Activated CD8-positive, alpha-beta T cell treated with anti-CD3 and anti-CD28 coated beads for 36 hours (primary cell): ENCODE measurements around the gene FKBP4. TPM values are rescaled to one million over a fixed set of nuclear protein-coding genes. Genes with fewer than 3 reads are reported as not detected.

Experiments
- ATAC-seq: fragments of 200-7000 bp; cut with Tn5 transposase; one replicate; pipeline ENCODE4 v1.10.0; 2021; ENCODE audit warnings: mild to moderate bottlenecking, moderate library complexity
- CTCF ChIA-PET: fragments of 350-600 bp; sonication (Branson Sonifier 250); formaldehyde crosslinking; loops from one replicate; lab custom pipeline; 2021; ENCODE audit warnings: antibody characterized with exemption; lab: Charles Lee
- POLR2A ChIA-PET: fragments of 350-600 bp; sonication (Branson Sonifier 250); formaldehyde crosslinking; loops from one replicate; lab custom pipeline; 2021; ENCODE audit warnings: antibody characterized with exemption; lab: Charles Lee
- DNase-seq: peaks from one replicate; pipeline ENCODE4 v3.0.0-alpha.2; 2020
- H3K27ac Mint-ChIP-seq: one replicate; pipeline ENCODE4 v1.8.0; 2021; ENCODE audit warnings: mild to moderate bottlenecking, mixed read lengths
- H3K27me3 Mint-ChIP-seq: one replicate; pipeline ENCODE4 v1.8.0; 2021; ENCODE audit warnings: mixed read lengths
- H3K36me3 Mint-ChIP-seq: one replicate; pipeline ENCODE4 v1.8.0; 2021; ENCODE audit warnings: low read depth, mixed read lengths
- H3K4me1 Mint-ChIP-seq: one replicate; pipeline ENCODE4 v1.8.0; 2021; ENCODE audit warnings: low read depth, mixed read lengths
- H3K4me3 Mint-ChIP-seq: one replicate; pipeline ENCODE4 v1.8.0; 2021; ENCODE audit warnings: mild to moderate bottlenecking, moderate library complexity, mixed read lengths
- H3K9me3 Mint-ChIP-seq: one replicate; pipeline ENCODE4 v1.8.0; 2021; ENCODE audit warnings: mixed read lengths
- intact Hi-C: fragments of 100-400 bp; cut with micrococcal nuclease; formaldehyde crosslinking; loops from one replicate; pipeline ENCODE4 v1.10.0; 2022
- total RNA-seq, 2 experiments: library from RNA; stranded (reverse); gene quantifications; one replicate each; pipeline ENCODE4 v1.2.3, GENCODE V29; 2021
- TF ChIP-seq, protein P1 (sequence below): fragments of 200-600 bp; IDR thresholded peaks from one replicate; pipeline ENCODE4 v1.8.0; 2022; ENCODE audit warnings: antibody characterized with exemption, mild to moderate bottlenecking

Gene FKBP4
- total RNA-seq, 2 experiments from 2014 or later, result 206 to 219 TPM

DNA sequence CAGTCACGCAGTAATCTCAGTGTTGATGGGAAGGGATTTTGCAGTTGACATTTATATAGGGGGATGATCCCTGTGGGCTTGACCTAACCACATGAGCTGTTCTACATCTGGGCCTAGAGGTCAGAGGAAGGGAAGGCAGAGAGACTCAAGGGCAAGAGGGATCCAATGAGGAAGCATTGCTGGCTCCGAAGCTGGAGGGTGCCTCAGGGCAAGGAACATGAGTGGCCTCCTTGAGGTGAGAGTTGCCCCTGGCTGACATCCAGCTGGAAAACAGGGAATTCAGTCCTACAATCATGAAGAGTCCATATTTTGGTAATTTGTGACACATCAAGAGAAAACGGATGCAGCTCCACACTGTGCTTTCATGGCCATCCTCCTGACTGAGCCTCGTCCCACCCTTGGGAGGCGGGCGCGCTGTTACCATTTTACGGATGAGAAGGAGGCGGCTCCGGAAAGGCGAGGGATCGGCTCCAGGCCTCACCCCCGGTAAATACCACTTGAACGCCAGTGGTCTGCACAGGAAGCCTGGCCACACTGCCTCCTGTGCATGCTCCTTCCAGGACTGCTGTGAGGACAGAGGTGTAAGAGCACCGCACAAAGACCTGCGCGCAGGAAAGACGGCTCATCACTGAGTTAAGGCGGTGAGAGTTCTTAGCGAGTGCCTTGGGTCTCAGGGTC, 18.5 kb upstream of the FKBP4 start:
- DNase-seq (no peak), ATAC-seq (no peak)
- TF ChIP-seq, protein P1, sequence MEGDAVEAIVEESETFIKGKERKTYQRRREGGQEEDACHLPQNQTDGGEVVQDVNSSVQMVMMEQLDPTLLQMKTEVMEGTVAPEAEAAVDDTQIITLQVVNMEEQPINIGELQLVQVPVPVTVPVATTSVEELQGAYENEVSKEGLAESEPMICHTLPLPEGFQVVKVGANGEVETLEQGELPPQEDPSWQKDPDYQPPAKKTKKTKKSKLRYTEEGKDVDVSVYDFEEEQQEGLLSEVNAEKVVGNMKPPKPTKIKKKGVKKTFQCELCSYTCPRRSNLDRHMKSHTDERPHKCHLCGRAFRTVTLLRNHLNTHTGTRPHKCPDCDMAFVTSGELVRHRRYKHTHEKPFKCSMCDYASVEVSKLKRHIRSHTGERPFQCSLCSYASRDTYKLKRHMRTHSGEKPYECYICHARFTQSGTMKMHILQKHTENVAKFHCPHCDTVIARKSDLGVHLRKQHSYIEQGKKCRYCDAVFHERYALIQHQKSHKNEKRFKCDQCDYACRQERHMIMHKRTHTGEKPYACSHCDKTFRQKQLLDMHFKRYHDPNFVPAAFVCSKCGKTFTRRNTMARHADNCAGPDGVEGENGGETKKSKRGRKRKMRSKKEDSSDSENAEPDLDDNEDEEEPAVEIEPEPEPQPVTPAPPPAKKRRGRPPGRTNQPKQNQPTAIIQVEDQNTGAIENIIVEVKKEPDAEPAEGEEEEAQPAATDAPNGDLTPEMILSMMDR, result no peak
- H3K9me3 Mint-ChIP-seq, result no peaks in the 10 kb centered on the region
- ChIA-PET CTCF (interaction anchor here (1.2 kb wide), 1 partner anchor 9 kb away, joined by 3 read pairs; no protein-coding TSS in a partner anchor), POLR2A (no interaction called here)
- H3K4me3 Mint-ChIP-seq, result no peak overlapping the region
- intact Hi-C loops, result no loop called here
- H3K27me3 Mint-ChIP-seq, result peaks cover 2% of the 10 kb centered on the region
- no peaks in the 10 kb centered on the region for H3K4me1 Mint-ChIP-seq
- no peak overlapping the region for H3K27ac Mint-ChIP-seq
- no peaks in the 10 kb centered on the region for H3K36me3 Mint-ChIP-seq

DNA sequence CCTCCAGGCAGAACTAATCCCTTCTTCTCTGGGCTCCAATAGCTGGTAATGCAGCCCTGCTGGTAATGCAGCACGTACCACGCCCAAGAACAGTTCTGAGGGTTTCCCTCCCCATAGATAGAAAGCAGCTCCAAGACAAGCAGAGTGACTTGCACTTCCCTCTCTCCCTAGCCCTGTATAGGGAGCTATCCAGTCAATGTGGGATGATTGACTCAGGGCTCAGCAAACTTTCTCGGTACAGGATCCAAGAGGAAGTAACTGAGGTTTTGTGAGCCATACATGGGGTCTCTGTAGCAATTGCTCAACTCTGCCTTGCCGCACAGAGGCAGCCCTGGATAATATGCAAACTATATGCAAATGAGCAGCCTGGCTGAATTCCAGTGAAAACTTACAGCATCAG, 15.5 kb upstream of the FKBP4 start:
- Mint-ChIP-seq H3K36me3 (no peaks in the 10 kb centered on the region), H3K27me3 (peaks cover 15% of the 10 kb centered on the region), H3K4me3 (no peak overlapping the region), H3K9me3 (no peaks in the 10 kb centered on the region), H3K27ac (no peak overlapping the region), H3K4me1 (peaks cover 6% of the 10 kb centered on the region)
- ATAC-seq (no peak), DNase-seq (no peak)
- CTCF ChIA-PET, result no interaction called here
- TF ChIP-seq, protein P1, result no peak
- POLR2A ChIA-PET, result no interaction called here
- intact Hi-C loops, result no loop called here

DNA sequence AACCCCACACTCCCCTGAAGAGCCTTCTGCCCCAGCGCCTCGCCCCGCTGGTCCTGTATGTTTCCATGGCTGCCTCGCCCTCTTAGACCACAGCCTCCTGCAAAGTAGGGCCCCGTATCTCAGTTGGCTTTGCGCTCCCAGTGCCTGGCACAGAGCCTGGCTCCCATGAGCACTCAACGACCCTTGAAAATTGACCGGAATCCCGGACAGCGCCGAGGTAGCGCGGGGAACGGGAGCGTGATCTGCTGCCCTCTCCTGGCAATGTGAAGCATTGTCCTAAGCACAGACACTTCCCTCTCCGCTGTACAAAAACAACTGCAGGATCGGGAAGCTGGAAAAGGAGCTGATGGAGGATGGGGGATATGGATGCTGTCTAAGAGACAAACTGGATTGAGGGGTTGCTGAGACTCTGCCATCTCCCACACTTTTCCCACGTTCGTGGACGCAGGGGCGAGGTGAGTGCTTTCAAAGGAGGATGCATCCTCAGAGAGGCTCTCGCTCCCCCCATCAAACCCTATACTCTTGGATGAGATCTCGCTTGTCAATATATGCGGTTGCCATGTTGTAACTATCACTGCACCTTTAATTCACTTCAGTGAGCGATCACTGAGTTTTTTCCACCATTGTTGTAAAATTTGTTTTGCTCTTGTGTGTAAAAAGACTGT, 10.7 kb upstream of the FKBP4 start:
- Mint-ChIP-seq H3K27me3 (peaks cover 18% of the 10 kb centered on the region), H3K27ac (no peak overlapping the region), H3K4me1 (peaks cover 10% of the 10 kb centered on the region), H3K36me3 (no peaks in the 10 kb centered on the region), H3K9me3 (no peaks in the 10 kb centered on the region), H3K4me3 (peak overlapping the region; percentile 52)
- CTCF ChIA-PET, result interaction anchor here (0.6 to 6.0 kb wide), 21 partner anchors 9 to 213 kb away, joined by 3 to 64 read pairs (median 3); no protein-coding TSS in a partner anchor
- POLR2A ChIA-PET, result interaction anchor here (0.9 to 1.2 kb wide), 2 partner anchors 47 to 101 kb away, joined by 3 to 5 read pairs; no protein-coding TSS in a partner anchor
- ATAC-seq (peak; percentile 96), DNase-seq (peak; percentile 54)
- intact Hi-C loops, result loop anchor here (2.0 kb wide), 1 partner anchor 101 kb away; no protein-coding TSS in a partner anchor
- TF ChIP-seq, protein P1, result peak; percentile 92

DNA sequence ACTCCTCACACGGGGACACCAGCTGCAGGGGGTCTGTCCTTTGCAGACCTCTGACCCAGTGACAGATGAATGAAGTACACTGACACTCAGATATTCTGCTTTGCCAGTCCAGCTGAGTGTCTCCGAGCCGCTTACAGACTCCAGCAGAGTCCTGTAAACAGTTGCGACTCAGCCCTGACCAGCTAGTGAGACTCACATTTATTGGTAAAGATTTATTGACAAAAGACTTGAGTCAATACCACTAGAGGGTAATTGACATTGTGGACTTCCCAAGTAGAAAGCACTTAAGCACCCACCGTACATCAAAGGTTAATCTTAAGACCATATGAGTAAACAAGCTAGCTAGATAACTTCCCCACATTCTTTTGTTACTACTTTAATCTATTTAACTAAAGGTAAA, 9.8 kb upstream of the FKBP4 start:
- Mint-ChIP-seq H3K4me3 (no peak overlapping the region), H3K27ac (no peak overlapping the region), H3K9me3 (no peaks in the 10 kb centered on the region), H3K27me3 (peaks cover 18% of the 10 kb centered on the region), H3K36me3 (no peaks in the 10 kb centered on the region), H3K4me1 (peaks cover 10% of the 10 kb centered on the region)
- POLR2A ChIA-PET, result interaction anchor here (1.2 to 1.5 kb wide), 2 partner anchors 10 to 94 kb away, joined by 4 to 5 read pairs; partner anchors contain the start of gene FKBP4
- no peak for DNase-seq
- intact Hi-C loops, result loop anchor here (2.0 kb wide), 1 partner anchor 102 kb away; no protein-coding TSS in a partner anchor
- TF ChIP-seq, protein P1, result no peak
- ATAC-seq, result no peak
- CTCF ChIA-PET, result interaction anchor here (0.8 to 6.0 kb wide), 7 partner anchors 8 to 102 kb away, joined by 3 to 64 read pairs (median 3); no protein-coding TSS in a partner anchor
